ENCODE measurements around the gene LIMA1.
"Not testable (repeated sequence)": the region's sequence is repeated elsewhere in the genome, so short reads cannot be mapped to it uniquely, and the experiment has no call there.

Gene LIMA1

DNA sequence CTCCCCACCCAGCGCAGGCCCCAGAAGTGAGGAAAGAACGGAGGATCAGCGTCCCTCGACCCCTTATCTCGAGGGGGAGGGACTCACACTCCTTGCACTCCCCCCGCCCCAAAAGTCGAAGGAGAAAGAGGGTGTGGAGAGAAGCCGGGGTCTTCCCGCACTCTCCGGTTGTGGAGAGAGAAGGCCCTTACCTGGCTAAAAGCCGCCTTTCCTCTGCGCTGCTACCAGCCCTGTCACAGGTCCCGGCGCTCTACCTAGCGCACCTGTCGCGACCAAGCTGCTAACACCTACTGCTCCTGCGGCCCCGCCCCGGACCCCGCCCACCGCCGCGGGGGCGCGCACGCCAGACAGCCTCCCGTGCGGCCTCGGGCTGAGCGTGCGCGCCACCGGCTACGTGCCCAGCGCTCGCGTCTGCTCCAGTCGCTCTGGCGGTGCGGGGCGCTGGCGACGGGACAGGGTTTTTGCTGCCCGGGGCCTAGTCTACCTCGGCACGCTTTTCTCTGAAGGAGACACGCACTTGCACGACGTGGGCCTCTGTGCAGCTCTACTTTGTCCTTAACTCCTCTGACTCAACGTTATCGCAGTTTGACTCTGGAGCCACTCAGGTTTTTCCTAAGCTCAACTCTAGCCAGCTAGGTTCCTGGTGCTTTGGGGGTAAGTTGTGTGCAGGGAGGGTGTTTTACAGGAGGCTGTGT lies at the start of gene LIMA1:
Gene LIMA1 (minus strand): TSS at position 292 of the 695 bp plus-strand sequence. CDS start 34,769 bp downstream, outside the sequence.
- in situ Hi-C loops (cut with HindIII; ENCODE audit: low sequenced_read_pairs) = loop anchor here (25.0 kb wide), 1 partner anchor 96 kb away; no protein-coding TSS in a partner anchor

DNA sequence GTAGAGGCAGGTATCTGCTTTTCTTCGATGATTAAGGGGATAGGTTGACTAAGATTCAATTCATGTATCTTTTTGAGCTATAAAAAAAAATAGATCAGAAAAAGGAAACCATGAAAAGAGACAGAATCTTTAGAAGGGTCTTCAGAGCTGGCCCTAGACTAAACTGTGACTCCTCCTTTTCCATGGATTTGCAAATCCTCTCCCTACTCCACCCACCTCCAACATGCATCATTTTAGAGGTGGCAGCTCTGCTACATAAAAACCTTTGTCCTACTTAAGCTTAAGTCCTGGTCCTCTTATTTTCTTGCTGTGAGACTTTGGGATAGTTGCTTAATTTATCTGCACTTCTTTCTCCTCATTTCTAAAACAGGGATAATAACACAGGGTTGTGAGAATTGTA lies 48.4 kb upstream of the LIMA1 start:
- in situ Hi-C loops (cut with HindIII; ENCODE audit: low sequenced_read_pairs) = loop anchor here (5.0 kb wide), 2 partner anchors 106 to 149 kb away; no protein-coding TSS in a partner anchor

DNA sequence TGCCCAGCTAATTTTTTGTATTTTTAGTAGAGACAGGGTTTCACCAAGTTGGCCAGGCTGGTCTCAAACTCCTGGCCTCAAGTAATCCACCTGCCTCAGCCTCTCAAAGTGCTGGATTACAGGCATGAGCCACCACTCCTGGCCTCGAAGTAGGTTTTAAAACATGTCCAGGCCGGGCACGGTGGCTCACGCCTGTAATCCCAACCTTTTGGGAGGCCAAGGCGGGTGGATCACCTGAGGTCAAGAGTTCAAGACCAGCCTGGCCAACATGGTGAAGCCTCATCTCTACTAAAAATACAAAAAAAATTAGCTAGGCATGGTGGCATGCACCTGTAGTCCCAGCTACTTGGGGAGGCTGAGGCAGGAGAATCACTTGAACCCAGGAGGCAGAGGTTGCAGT lies 45.3 kb upstream of the LIMA1 start:
- in situ Hi-C loops (cut with HindIII; ENCODE audit: low sequenced_read_pairs) = not testable (repeated sequence)

DNA sequence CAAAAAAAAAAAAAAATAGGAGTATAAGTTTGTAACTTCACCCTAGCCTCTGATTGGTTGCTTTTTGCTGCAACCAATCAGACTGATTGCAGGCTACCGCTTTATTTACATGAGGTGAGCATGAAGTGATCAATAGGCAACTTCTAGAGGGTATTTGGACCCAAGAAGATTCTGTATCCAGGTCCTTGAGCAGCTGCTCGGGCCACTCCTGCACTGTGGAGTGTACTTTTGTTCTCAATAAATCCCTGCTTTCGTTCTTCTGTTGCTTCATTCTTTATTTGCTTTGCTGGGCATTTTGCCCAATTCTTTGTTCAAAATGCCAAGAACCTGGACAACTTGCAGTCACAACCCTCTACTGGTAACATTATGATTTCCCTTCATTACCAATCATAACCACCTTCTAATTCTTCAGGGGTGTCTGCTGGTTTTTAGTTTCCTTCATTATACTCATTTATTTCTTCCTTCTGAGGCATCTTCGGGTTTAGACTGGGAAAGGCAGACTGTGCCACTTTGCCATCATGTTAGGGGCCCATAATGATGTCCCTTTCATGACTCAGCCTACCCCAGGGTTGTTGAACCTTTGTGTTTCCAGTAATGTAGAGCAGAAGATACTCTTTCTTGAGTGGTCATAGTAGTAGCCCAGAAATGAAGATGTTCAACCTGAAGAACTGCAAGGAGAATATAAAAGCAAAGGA lies 43.4 kb upstream of the LIMA1 start:
- in situ Hi-C loops (cut with HindIII; ENCODE audit: low sequenced_read_pairs) = no loop called here

DNA sequence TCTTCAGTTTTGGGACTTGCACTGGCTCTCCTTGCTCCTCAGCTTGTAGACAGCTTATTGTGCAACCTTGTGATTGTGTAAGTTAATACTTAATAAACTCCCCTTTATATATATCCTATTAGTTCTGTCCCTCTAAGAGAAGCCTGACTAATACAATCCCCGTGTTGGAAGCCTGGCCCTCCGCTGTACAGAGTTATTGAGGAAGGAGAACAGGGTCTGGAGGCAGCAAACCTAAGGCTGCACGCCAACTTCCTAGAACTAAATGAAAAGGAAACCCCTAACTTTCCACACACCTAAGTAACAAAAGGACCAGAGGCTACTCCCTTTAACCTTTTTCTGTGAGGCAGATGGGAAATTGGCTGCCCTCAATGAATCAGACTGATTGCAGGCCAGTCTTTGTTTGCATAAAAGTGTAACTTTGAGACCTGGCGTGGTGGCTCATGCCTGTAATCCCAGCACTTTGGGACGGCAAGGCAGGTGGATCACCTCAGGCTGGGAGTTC lies 42.6 kb upstream of the LIMA1 start:
- in situ Hi-C loops (cut with HindIII; ENCODE audit: low sequenced_read_pairs) = no loop called here

DNA sequence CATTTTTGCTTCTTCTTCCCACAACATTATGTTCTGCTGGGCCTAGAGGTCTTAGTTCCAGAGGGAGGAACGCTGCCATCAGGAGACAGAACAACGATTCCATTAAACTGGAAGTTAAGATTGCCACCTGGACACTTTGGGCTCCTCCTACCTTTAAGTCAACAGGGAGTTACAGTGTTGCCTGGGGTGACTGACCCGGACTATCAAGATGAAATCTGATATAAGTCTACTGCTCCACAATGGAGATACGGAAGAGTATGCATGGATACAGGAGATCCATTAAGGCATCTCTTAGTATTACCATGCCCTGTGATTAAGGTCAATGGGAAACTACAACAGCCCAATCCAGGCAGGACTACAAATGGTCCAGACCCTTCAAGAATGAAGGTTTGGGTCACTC lies 41.5 kb upstream of the LIMA1 start:
- in situ Hi-C loops (cut with HindIII; ENCODE audit: low sequenced_read_pairs) = not testable (repeated sequence)

DNA sequence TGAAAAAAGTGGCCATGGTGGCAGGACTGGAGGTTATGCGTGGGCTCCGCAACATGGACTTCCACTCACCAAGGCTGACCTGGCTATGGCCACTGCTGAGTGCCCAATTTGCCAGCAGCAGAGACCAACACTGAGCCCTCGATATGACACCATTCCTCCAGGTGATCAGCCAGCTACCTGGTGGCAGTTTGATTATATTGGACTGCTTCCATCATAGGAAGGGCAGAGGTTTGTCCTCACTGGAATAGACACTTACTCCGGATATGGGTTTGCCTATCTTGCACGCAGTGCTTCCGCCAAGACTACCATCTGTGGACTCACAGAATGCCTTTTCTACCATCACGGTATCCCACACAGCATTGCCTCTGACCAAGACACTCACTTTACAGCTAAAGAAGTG lies 40.8 kb upstream of the LIMA1 start:
- in situ Hi-C loops (cut with HindIII; ENCODE audit: low sequenced_read_pairs) = not testable (repeated sequence)

DNA sequence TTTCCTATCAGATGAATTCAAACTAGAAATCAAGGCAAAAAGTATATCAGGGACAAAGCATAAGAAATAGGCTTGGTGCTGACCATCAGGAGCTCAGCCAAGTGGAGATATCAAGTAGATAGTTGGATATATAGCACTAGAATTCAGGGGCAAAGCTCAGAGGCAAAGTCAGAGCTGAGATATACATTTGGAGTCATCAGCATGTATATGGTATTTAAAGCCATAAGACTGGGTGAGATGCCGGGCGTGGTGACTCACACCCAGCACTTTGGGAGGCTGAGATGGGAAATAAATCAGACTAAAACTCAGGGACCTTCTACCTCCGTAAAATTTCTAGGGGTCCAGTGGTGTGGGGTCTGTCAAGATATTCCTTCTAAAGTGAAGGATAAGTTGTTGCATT lies 38.9 kb upstream of the LIMA1 start:
- in situ Hi-C loops (cut with HindIII; ENCODE audit: low sequenced_read_pairs) = no loop called here

DNA sequence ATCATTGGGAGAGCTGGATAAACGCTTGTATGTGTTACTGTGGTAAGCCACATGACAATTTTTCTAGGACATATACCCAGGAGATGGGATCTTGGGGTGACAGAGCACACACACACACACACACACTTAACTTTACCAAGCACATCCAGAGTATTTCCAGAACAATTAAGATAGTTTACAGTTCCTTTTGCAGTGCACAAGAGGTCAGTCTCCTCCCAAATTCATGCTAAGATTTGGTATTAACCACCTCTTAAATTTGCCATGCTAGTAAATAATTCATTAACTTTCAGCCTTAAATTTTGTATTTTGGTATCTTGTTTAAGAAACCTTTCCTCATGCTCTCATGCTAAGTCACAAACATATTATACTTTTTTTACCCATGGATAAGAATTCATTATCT lies 33.9 kb upstream of the LIMA1 start:
- in situ Hi-C loops (cut with HindIII; ENCODE audit: low sequenced_read_pairs) = no loop called here

DNA sequence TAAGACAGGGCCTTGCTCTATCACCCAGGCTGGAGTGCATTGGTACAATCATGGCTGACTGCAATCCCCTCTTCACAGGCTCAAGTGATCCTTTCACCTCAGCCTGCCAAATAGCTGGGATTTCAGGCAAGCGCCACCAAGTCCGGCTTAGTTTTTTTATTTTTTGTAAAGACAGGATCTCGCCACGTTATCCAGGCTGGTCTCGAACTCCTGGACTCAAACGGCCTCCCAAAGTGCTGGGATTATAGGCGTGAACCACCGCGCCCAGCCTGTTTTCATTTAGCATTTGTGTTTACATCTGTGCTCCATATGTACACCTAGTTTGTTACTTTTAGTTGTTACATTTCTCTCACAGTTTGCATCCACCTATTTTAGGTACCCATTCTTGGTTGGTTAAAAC lies 32.5 kb upstream of the LIMA1 start:
- in situ Hi-C loops (cut with HindIII; ENCODE audit: low sequenced_read_pairs) = no loop called here

DNA sequence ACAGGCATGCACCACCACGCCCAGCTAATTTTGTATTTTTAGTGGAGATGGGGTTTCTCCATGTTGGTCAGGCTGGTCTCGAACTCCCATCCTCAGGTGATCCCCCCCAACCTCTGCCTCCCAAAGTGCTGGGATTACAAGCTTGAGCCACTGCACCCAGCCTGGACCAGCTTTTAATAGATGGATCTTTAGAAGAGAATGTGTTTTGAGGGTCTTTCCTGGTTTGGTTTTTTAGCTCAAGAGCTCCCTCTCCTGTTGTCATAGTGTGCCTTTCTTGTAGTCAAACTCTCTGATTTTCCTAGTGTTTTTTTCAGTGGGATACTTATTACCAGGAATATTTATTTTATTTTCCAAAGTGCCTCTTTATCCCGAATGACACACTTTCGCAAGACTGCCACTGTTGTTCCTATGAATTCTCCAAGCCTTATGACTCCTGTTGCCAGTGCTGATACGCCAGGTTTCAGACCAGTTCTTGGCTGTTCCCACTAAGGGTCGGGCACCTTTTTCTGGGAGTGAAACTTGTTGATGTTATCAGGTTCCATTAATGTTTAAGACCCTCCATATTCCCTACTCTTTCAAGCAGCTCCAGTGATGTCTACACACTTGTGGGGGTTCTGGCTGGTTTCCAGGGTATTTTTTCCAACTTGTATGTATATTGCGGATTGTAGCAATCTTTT lies 31.5 kb upstream of the LIMA1 start:
- in situ Hi-C loops (cut with HindIII; ENCODE audit: low sequenced_read_pairs) = no loop called here

DNA sequence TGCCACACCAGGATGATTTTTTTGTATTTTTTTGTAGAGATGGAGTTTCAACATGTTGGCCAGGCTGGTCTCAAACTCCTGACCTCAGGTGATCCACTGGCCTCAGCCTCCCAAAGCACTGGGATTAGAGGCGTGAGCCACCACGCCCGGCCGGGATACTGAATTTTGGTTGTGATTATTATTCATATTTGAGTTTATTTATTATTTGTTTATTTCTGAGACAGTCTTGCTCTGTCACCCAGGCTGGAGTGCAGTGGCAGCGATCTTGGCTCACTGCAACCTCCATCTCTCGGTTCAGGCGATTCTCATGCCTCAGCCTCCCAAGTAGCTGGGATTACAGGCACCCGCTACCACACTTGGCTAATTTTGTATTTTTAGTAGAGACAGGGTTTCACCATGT lies 30.7 kb upstream of the LIMA1 start:
- in situ Hi-C loops (cut with HindIII; ENCODE audit: low sequenced_read_pairs) = not testable (repeated sequence)

DNA sequence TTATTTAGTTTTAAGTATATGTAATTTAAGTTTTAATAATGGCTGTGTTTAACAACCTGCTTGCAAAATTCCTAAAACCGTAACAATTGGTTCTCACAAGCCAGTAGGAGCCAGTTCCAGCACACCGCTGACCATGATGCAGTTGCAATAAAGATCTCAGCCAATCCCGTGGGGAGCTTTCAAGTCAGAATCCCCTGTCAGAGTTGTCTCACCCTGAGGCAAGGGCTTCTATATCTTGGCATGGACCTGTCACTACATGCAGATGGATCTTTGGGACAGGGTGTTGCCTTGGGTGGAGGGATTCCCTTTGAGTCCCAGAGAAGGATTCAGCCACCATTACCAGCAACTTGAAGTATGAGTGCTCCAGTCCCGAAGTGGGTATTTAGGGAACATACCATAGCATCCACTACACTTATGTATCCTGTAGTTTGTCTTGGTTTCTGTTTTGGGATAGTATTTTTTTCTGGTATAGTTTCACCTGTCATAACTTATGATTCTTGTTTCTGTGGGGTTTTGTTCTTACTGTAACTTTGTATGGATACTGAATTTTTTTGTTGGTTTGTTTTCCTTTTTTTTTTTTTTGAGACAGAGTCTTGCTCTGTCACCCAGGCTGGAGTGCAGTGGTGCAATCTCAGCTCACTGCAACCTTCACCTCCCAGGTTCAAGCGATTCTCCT lies 30.1 kb upstream of the LIMA1 start:
- in situ Hi-C loops (cut with HindIII; ENCODE audit: low sequenced_read_pairs) = no loop called here

DNA sequence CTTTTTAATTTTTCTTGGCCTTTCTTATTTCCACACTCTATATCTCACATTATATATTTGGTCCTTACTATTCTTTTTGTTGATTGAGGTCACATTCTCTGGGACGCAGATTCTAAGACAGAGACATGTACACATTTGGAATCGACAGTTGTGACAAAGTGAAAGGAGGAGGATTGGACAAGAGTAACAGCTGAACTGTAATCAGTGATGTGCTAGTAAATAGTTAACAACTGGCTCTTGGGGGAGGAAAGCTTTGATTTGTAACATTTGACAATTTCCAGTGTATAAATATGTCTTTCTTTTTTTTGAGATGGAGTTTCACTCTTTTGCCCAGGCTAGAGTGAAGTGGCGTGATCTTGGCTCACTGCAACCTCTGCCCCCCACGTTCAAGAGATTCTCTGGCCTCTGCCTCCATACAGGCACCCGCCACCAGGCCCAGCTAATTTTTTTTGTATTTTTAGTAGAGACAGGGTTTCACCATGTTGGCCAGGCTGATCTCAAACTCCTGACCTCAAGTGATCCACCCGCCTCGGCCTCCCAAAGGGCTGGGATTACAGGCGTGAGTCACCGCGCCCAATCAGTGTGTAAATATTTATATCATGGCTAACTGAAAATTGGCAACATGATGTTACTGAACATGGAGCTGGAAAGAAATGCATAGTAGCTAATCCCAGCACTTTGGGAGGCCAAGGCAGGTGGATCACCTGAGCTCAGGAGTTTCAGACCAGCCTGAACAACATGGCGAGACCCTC lies 28.7 kb upstream of the LIMA1 start:
- in situ Hi-C loops (cut with HindIII; ENCODE audit: low sequenced_read_pairs) = not testable (repeated sequence)

DNA sequence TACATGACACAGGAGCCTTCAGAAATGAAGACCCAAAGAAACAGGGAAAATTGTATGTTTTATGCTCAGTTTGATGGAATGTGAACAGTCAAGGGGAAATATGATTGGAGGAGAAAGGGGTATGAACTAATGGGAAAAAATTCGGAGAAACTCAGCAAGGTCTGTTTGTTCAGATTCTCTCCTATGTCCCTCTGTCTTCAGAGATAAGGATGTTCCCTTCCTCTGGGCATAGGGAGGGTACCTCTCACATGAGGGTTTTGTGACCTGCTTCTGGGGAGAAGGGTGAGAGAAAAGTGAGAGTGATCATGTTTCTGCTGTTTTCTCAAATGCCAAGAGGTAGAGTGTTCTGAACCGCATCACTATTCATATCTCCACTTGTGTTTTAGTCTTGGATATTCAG lies 26.6 kb upstream of the LIMA1 start:
- in situ Hi-C loops (cut with HindIII; ENCODE audit: low sequenced_read_pairs) = no loop called here

DNA sequence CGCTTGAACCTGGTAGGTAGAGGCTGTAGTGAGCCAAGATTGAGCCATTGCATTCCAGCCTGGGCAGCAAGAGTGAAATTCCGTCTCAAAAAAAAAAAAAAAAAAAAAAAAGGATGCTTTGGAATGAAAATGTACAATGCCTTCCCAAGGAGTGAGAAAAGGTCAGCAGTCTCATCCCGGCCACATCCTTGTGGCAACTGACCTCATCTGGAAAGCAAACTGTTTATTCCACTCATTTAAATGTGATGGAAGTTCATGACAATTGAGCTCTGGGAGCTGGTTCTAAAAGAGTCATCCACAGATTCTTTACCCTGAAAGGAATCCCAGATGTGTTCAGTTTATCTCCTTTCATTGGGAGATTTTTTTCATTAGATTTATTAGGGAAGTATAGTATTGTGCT lies 19.4 kb upstream of the LIMA1 start:
- in situ Hi-C loops (cut with HindIII; ENCODE audit: low sequenced_read_pairs) = no loop called here

DNA sequence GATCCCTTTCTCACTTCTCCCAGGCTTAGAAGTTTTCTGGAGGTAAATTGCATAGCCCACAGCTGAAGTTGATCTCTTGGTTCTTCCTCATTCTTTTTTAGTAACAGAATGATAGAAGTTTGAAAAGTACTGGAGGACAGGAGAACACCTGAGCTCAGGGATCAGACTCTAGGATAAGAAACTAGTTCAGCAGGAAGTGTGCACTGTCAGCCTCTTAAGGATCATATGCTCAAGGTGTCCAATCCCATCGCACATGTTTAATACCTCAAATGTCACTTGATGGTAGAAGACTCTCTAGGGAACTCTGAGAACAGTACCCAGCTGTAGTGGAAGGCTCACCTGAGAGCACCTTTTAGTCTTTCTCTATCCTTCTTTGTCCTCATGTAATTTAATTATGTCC lies 14.7 kb upstream of the LIMA1 start:
- in situ Hi-C loops (cut with HindIII; ENCODE audit: low sequenced_read_pairs) = loop anchor here (25.0 kb wide), 1 partner anchor 111 kb away; no protein-coding TSS in a partner anchor

DNA sequence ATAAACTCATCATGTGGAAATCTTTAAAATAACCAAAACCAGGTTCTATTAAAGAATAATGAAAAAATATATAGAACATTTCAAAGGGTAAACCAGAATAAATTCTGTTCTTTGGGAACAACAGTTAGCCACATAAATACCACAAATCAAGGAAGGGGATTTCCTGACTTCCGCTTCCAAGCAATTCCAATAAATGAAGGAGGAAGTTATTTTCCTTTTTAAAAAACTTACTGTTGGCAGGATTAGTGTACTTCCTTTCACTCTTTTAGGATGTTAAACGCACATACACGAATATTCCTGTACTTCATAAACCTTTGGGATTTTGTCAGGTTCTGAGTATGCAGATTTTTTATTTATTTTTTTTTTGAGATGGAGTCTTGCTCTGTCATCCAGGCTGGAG lies 13.7 kb upstream of the LIMA1 start:
- in situ Hi-C loops (cut with HindIII; ENCODE audit: low sequenced_read_pairs) = loop anchor here (25.0 kb wide), 1 partner anchor 110 kb away; no protein-coding TSS in a partner anchor

DNA sequence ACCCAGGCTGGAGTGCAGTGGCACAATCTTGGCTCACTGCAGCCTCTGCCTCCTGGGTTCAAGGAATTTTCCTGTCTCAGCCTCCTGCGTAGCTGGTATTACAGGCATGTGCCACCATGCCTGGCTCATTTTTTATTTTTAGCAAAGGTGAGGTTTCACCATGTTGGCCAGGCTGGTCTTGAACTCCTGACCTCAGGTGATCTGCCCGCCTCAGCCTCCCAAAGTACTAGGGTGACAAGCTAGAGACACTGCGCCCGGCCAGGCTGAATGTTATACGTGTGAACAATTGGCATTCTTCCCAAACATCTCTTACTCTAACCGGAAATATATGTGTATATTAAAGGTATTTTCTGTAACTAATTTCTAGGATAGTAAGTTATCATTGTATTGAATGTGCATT lies 13.2 kb upstream of the LIMA1 start:
- in situ Hi-C loops (cut with HindIII; ENCODE audit: low sequenced_read_pairs) = loop anchor here (25.0 kb wide), 1 partner anchor 109 kb away; no protein-coding TSS in a partner anchor

DNA sequence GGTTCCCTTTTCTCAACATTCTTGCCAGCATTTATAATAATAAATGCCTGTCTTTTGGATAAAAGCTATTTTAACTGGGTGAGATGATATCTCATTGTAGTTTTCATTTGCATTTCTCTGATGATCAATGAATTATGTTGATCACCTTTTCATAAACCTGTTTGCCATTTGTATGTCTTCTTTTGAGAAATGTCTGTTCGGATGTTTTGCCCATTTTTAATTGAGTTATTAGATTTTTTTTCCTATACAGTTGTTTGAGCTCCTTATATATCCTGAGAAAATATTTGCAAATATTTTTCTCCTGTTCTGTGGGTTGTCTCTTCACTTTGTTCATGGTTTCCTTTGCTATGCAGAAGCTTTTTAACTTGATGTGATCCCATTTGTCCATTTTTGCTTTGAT lies 8.1 kb upstream of the LIMA1 start:
- in situ Hi-C loops (cut with HindIII; ENCODE audit: low sequenced_read_pairs) = loop anchor here (25.0 kb wide), 1 partner anchor 104 kb away; no protein-coding TSS in a partner anchor
